Hepatocyte (in vitro differentiated cells): ENCODE results near the gene SEBOX. TPM values are rescaled to one million over a fixed set of nuclear protein-coding genes. Genes with fewer than 3 reads are reported as not detected.

Source experiments
- DNase-seq: peaks from one replicate; pipeline ENCODE4 v3.0.0-alpha.2; 2016; ENCODE audit warnings: low spot score
- H2AFZ ChIP-seq: fragments of 200-600 bp; sonication (generic); 2 replicates; pipeline ENCODE4 v1.6.0; 2016; ENCODE audit warnings: antibody characterized with exemption, mild to moderate bottlenecking
- H3K27ac ChIP-seq: fragments of 200-600 bp; sonication (generic); 2 replicates; pipeline ENCODE4 v1.5.1; 2016; ENCODE audit warnings: mild to moderate bottlenecking
- H3K27me3 ChIP-seq: fragments of 200-600 bp; sonication (generic); 2 replicates; pipeline ENCODE4 v1.6.1; 2016
- H3K36me3 ChIP-seq: fragments of 200-600 bp; sonication (generic); replicated peaks from 2 replicates; pipeline ENCODE4 v1.5.1; 2016; ENCODE audit warnings: low read depth; ENCODE audit not compliant: insufficient read depth
- H3K4me1 ChIP-seq: fragments of 200-600 bp; sonication (generic); 2 replicates; pipeline ENCODE4 v1.5.1; 2016; ENCODE audit warnings: mild to moderate bottlenecking, moderate library complexity; ENCODE audit not compliant: insufficient read depth
- H3K4me2 ChIP-seq: fragments of 200-600 bp; sonication (generic); 2 replicates; pipeline ENCODE4 v1.6.0; 2016
- H3K4me3 ChIP-seq: fragments of 200-600 bp; sonication (generic); 2 replicates; pipeline ENCODE4 v1.5.1; 2016; ENCODE audit warnings: mild to moderate bottlenecking
- H3K79me2 ChIP-seq: fragments of 200-600 bp; sonication (generic); 2 replicates; pipeline ENCODE4 v1.6.0; 2017; ENCODE audit warnings: mild to moderate bottlenecking
- H3K9me2 ChIP-seq: fragments of 200-600 bp; sonication (generic); replicated peaks from 2 replicates; pipeline ENCODE4 v1.6.0; 2017; ENCODE audit warnings: mild to moderate bottlenecking; ENCODE audit not compliant: insufficient read depth
- H3K9me3 ChIP-seq: fragments of 200-600 bp; sonication (generic); 2 replicates; pipeline ENCODE4 v1.5.1; 2016; ENCODE audit warnings: low read depth, mild to moderate bottlenecking
- H4K20me1 ChIP-seq: fragments of 200-600 bp; sonication (generic); 2 replicates; pipeline ENCODE4 v1.6.0; 2016; ENCODE audit warnings: mild to moderate bottlenecking; ENCODE audit not compliant: insufficient read depth, poor library complexity, severe bottlenecking
- CTCF ChIP-seq: fragments of 200-600 bp; sonication (generic); IDR thresholded peaks from 2 replicates; pipeline ENCODE4 v1.5.1; 2016; ENCODE audit warnings: antibody characterized with exemption, mild to moderate bottlenecking; ENCODE audit not compliant: poor library complexity
- EZH2 ChIP-seq: fragments of 200-600 bp; sonication (generic); IDR thresholded peaks from 2 replicates; pipeline ENCODE4 v1.6.1; 2016; ENCODE audit warnings: antibody characterized with exemption, mild to moderate bottlenecking, borderline replicate concordance
- EZH2phosphoT487 ChIP-seq: fragments of 200-600 bp; sonication (generic); IDR thresholded peaks from one replicate; pipeline ENCODE4 v1.6.1; 2018; ENCODE audit warnings: antibody characterized with exemption, mild to moderate bottlenecking, low read depth, moderate library complexity; ENCODE audit not compliant: unreplicated experiment, severe bottlenecking
- WGBS: methylation state at CpG from one replicate; pipeline ENCODE4 v1.1.6; 2016; ENCODE audit warnings: low lambda C conversion rate; ENCODE audit errors: missing lambda C conversion rate; 5-methylcytosine and 5-hydroxymethylcytosine counted together
- polyA plus RNA-seq: library from polyadenylated mRNA; unstranded; fragments of >200 nt; fragmentation: Nextera tagmentation; extraction: Ambion mirVana; gene quantifications from 2 replicates; pipeline ENCODE4 v1.2.1, GENCODE V29; 2016
- total RNA-seq: library from RNA; depleted of rRNA; stranded (reverse); fragments of >200 nt; gene quantifications from 2 replicates; pipeline ENCODE4 v1.2.3, GENCODE V29; 2014

Gene SEBOX
- total and polyA plus RNA-seq, 2 experiments from 2014 or later = not detected

DNA sequence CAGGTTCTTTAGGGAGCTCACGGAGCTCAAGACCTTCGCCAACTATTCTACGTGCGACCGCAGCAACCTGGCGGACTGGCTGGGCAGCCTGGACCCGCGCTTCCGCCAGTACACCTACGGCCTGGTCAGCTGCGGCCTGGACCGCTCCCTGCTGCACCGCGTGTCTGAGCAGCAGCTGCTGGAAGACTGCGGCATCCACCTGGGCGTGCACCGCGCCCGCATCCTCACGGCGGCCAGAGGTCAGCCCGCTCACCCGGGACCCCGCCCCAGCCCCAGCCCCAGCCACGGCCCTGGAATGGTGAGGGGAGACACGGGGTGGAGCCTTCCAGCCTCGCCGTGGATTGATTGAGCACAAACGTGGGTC, 20.0 kb upstream of the SEBOX start:
- peak; percentile 26 for DNase-seq
- no peaks in the 10 kb centered on the region for H3K36me3 ChIP-seq
- H3K27ac ChIP-seq = peak overlapping the region; percentile 58
- H3K79me2 ChIP-seq = no peaks in the 10 kb centered on the region
- H3K4me3 ChIP-seq = peak overlapping the region; percentile 11
- H4K20me1 ChIP-seq = no peaks in the 10 kb centered on the region
- WGBS = 25% methylated on average over 23 of the region's 29 CpGs
- no peaks in the 10 kb centered on the region for H3K9me2 ChIP-seq
- H3K27me3 ChIP-seq = peaks cover 19% of the 10 kb centered on the region
- H3K4me2 ChIP-seq = peak overlapping the region; percentile 82
- no peaks in the 10 kb centered on the region for H3K9me3 ChIP-seq
- no peak for TF ChIP-seq EZH2phosphoT487
- TF ChIP-seq EZH2 = no peak
- TF ChIP-seq CTCF = no peak
- H3K4me1 ChIP-seq = peaks cover 9% of the 10 kb centered on the region
- H2AFZ ChIP-seq = peak overlapping the region; percentile 83

DNA sequence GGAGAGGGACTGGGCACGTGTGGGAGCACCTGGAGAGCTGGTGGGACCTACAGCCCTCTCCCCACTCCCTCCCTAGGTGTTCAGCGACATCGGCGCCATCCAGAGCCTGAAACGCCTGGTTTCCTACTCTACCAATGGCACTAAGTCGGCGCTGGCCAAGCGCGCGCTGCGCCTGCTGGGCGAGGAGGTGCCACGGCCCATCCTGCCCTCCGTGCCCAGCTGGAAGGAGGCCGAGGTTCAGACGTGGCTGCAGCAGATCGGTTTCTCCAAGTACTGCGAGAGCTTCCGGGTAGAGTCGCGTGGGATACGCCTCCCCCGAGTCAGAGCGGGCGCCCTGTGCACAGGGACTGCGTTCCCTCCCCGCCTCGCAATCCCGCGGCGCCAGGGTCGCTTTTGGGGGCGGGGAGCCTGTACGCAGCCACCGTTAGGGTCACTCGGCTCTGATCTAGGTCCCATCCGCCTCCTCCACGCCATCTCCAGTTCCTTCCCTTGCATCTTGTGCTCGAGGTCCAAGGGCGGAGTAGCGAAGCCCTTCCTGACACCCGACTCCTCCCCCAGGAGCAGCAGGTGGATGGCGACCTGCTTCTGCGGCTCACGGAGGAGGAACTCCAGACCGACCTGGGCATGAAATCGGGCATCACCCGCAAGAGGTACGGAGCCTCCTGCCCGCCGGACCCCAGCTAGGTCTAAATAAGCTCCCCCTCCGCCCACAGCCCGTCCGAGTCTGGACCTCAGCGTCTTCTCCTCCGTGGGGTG, 19.5 kb upstream of the SEBOX start:
- Histone ChIP-seq H3K79me2 (no peaks in the 10 kb centered on the region), H3K4me2 (peak overlapping the region; percentile 82), H3K36me3 (no peaks in the 10 kb centered on the region), H3K9me3 (no peaks in the 10 kb centered on the region), H2AFZ (peak overlapping the region; percentile 83), H3K27ac (peak overlapping the region; percentile 58), H3K4me1 (peaks cover 9% of the 10 kb centered on the region), H3K27me3 (peaks cover 19% of the 10 kb centered on the region), H3K4me3 (peak overlapping the region; percentile 11), H3K9me2 (no peaks in the 10 kb centered on the region), H4K20me1 (no peaks in the 10 kb centered on the region)
- WGBS = 25% methylated on average over 49 of the region's 56 CpGs
- no peak for TF ChIP-seq EZH2
- TF ChIP-seq CTCF = no peak
- TF ChIP-seq EZH2phosphoT487 = no peak
- peak; percentile 72 for DNase-seq

DNA sequence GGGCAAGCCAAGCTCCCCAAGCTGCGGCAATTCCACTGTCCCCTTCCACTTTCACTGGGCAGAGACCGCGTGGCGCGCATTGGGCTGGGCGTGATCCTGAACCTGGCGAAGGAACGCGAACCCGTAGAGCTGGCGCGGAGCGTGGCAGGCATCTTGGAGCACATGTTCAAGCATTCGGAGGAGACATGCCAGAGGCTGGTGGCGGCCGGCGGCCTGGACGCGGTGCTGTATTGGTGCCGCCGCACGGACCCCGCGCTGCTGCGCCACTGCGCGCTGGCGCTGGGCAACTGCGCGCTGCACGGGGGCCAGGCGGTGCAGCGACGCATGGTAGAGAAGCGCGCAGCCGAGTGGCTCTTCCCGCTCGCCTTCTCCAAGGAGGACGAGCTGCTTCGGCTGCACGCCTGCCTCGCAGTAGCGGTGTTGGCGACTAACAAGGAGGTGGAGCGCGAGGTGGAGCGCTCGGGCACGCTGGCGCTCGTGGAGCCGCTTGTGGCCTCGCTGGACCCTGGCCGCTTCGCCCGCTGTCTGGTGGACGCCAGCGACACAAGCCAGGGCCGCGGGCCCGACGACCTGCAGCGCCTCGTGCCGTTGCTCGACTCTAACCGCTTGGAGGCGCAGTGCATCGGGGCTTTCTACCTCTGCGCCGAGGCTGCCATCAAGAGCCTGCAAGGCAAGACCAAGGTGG, 16.3 kb upstream of the SEBOX start:
- Histone ChIP-seq H3K9me3 (no peaks in the 10 kb centered on the region), H3K27me3 (peaks cover 19% of the 10 kb centered on the region), H3K9me2 (no peaks in the 10 kb centered on the region), H3K27ac (no peak overlapping the region), H3K4me2 (peak overlapping the region; percentile 70), H3K4me1 (peaks cover 9% of the 10 kb centered on the region), H4K20me1 (no peaks in the 10 kb centered on the region), H3K36me3 (no peaks in the 10 kb centered on the region), H2AFZ (no peak overlapping the region), H3K4me3 (no peak overlapping the region), H3K79me2 (no peaks in the 10 kb centered on the region)
- 25% methylated on average over 63 of the region's 72 CpGs for WGBS
- TF ChIP-seq EZH2 = no peak
- TF ChIP-seq CTCF = peak; percentile 40
- no peak for TF ChIP-seq EZH2phosphoT487
- peak; percentile 56 for DNase-seq
